Aorta (tissue), 5 donors: Measurements from ENCODE around the gene VSTM2L. TPM values are rescaled to one million over a fixed set of nuclear protein-coding genes. Genes with fewer than 3 reads are reported as not detected.

Experiments used
- ATAC-seq: fragments of 200-7000 bp; cut with Tn5 transposase; one replicate; pipeline ENCODE4 v1.9.1; 2022; ENCODE audit warnings: moderate library complexity; ENCODE audit not compliant: low FRiP score
- DNase-seq, 2 donors: peaks; one replicate each; pipeline ENCODE4 v3.0.0-alpha.2; 2020
- H3K27ac ChIP-seq, 2 donors: one replicate each; pipeline ENCODE4 v1.5.1; 2013; ENCODE audit warnings: low read length in 2 of 2, mild to moderate bottlenecking in 2 of 2, moderate library complexity in 2 of 2, control low read depth in 1 of 2, inconsistent platforms in 1 of 2, low read depth in 1 of 2
- H3K27me3 ChIP-seq, 2 donors: one replicate each; pipeline ENCODE4 v1.6.1; 2013; ENCODE audit warnings: control low read depth in 1 of 2, low read length in 1 of 2, mild to moderate bottlenecking in 1 of 2, moderate library complexity in 1 of 2; ENCODE audit not compliant: insufficient read depth in 2 of 2, control insufficient read depth in 1 of 2
- H3K36me3 ChIP-seq, 2 donors: one replicate each; pipeline ENCODE4 v1.6.1; 2013; ENCODE audit warnings: control low read depth in 1 of 2, low read length in 1 of 2, mild to moderate bottlenecking in 1 of 2; ENCODE audit not compliant: insufficient read depth in 2 of 2, control insufficient read depth in 1 of 2
- H3K4me1 ChIP-seq, 2 donors: one replicate each; pipeline ENCODE4 v1.6.1; 2013; ENCODE audit warnings: low read length in 2 of 2, control low read depth in 1 of 2, mild to moderate bottlenecking in 1 of 2, moderate library complexity in 1 of 2; ENCODE audit not compliant: insufficient read depth in 2 of 2, control insufficient read depth in 1 of 2
- H3K4me3 ChIP-seq, 2 donors: one replicate each; pipeline ENCODE4 v1.5.1; 2013; ENCODE audit warnings: low read length in 2 of 2, control low read depth in 1 of 2, mild to moderate bottlenecking in 1 of 2
- H3K9me3 ChIP-seq: one replicate; pipeline ENCODE4 v1.6.1; 2013; ENCODE audit warnings: mild to moderate bottlenecking, low read length; ENCODE audit not compliant: control insufficient read depth
- WGBS, 2 donors: extraction: QIAGEN DNeasy Blood & Tissue Kit; methylation state at CpG; one replicate each; pipeline ENCODE4 v1.1.7; 2013; 5-methylcytosine and 5-hydroxymethylcytosine counted together
- intact Hi-C, 2 donors: fragments of 100-400 bp; cut with DNase I; formaldehyde crosslinking; loops; one replicate each; pipeline versions ENCODE4 v1.14.2 to v1.15.0; 2022
- polyA plus RNA-seq, 2 donors: library from polyadenylated mRNA; stranded (reverse); fragments of 200-250 nt; gene quantifications; one replicate each; pipeline ENCODE4 v1.2.3, GENCODE V29; 2013
- total RNA-seq, 2 donors: library from RNA; stranded (reverse); fragmentation: NEBNext Ultra II Directional; extraction: Animal tissue kit (Norgen Biotek cat#: 25700); gene quantifications; one replicate each; pipeline ENCODE4 v1.2.1, GENCODE V29; 2021
- donor health status: healthy with polysubstance abuse.
- donor health status: Bipolar disorder and iron deficiency.
- donor health status: DM: no; HTN: no; CAD: no.
- donor health status: DM: no; HTN: no; CAD: no.
- donor health status: DM: yes; HTN: yes; CAD: no.

VSTM2L gene
- total and polyA plus RNA-seq, 4 donors, result 0.78 to 3.1 TPM; not detected in 2

DNA sequence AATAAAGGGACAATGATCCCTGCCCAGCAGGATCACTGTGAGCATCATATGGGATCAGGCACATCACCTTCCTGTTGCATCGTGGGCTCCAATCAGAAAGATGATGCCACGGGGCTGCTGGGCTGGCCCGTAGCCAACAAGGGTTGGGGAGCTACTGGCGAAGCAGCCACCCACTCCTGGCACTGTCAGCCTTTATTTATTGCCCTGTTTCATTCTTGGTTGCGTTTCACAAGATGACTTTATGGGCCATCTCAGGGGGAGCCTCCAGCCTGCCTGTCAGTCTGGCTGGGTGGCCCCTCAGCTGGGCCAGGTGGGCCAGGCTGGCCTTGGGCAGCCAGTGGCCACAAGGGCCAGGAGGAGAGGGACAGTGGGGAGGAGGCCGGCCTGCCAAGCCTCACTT lies 17.3 kb downstream of the VSTM2L start:
- ATAC-seq, result no peak

DNA sequence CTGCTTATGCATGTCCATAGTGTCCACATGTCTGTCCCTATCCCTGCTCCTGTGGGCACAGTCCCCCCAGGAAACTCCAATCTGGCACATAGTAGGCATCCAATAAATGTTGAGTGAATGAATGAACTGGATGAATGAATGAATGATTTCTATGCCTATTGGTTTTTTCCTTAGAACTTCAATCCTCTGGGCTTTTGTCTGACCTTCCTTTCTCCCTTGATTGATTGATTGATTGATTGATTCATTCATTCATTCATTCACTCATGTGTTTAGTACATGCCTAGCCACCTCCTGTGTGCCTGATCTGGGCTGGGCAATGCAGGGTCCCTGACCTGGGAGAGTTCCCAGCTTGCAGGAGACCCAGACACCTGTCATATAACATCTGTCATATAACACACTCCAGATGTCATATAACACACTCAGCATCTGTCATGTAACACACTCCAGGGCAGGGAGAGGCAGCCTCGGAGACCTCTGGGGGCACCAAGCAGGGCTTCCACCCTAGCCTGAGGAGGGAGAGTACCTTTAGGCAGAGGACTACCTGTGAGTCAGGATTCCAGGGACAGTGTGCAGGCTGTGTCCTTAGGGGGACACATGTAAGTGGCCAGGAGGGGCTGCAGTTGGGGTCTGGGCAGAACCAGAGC lies 17.9 kb downstream of the VSTM2L start:
- Histone ChIP-seq H3K4me3 (no peak overlapping the region), H3K27me3 (peaks cover 0 to 2% of the 10 kb centered on the region in 2 donors), H3K27ac (no peak overlapping the region), H3K4me1 (no peaks in the 10 kb centered on the region), H3K36me3 (no peaks in the 10 kb centered on the region), H3K9me3 (no peaks in the 10 kb centered on the region)
- intact Hi-C loops, result no loop called here
- no peak for DNase-seq
- 76 to 79% methylated on average over 1 of the region's 1 CpG for WGBS, 2 donors
- ATAC-seq, result no peak

More for the DNA sequence above, 17.3 kb downstream of the VSTM2L start:
- Histone ChIP-seq H3K4me1 (no peaks in the 10 kb centered on the region), H3K36me3 (no peaks in the 10 kb centered on the region), H3K4me3 (no peak overlapping the region), H3K27ac (no peak overlapping the region), H3K9me3 (no peaks in the 10 kb centered on the region), H3K27me3 (peaks cover 0 to 2% of the 10 kb centered on the region in 2 donors)
- intact Hi-C loops, result no loop called here
- WGBS, 2 donors, result 47 to 48% methylated on average over 6 of the region's 6 CpGs
- DNase-seq, result no peak

DNA sequence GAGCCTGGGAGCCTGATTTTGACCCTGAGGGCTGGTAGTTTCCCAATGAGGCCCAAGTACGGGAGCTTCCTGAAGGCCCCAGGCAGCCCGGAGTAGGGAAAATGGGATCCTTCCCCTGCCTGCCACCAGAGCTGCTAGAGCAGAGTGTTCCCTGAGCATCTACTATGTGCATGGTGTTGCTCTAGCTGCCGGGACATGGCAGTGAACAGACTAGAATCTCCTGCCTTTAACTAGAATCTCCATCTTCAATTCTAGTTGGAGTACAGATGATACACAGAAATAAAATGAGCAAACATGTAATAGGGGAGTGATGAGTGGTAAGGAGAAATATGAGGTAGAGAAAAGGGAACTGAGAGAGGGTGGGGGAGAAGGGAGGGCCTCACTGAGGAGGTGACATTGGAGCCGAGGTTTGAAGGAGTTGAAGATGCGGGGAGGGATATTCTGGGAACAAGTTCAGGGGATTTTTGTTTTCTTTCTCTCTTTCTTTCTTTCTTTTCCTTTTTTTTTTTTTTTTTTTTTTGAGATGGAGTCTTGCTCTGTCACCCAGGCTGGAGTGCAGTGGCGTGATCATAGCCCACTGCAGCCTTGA lies 18.5 kb downstream of the VSTM2L start:
- no peak overlapping the region for H3K27ac ChIP-seq
- intact Hi-C loops, result no loop called here
- H3K27me3 ChIP-seq, result peaks cover 0 to 2% of the 10 kb centered on the region in 2 donors
- ATAC-seq (no peak), DNase-seq (no peak)
- no peaks in the 10 kb centered on the region for H3K4me1 ChIP-seq
- H3K4me3 ChIP-seq, result no peak overlapping the region
- no peaks in the 10 kb centered on the region for H3K36me3 ChIP-seq
- H3K9me3 ChIP-seq, result no peaks in the 10 kb centered on the region
- WGBS, 2 donors, result 89 to 93% methylated on average over 6 of the region's 6 CpGs

DNA sequence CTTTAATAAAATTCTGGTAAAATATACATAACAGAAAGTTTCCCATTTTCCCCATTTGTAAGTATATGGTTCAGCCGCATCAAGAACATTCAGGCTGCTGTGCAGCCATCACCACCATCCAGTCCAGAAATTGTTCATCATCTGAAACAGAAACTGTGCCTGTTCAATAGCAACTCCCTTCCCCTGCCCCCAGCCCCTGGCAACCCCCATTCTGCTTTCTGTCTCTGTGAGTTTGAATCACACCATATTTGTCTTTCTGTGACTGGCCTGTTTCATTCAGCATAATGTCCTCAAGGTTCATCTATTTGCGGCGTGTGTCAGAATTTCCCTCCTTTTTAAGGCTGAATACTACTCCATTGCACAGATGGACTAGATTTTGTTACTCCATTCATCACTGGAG lies 19.1 kb downstream of the VSTM2L start:
- no peaks in the 10 kb centered on the region for H3K4me1 ChIP-seq
- ATAC-seq (no peak), DNase-seq (no peak)
- H3K27ac ChIP-seq, result no peak overlapping the region
- WGBS, 2 donors, result 93 to 96% methylated on average over 3 of the region's 3 CpGs
- H3K9me3 ChIP-seq, result no peaks in the 10 kb centered on the region
- no peaks in the 10 kb centered on the region for H3K36me3 ChIP-seq
- intact Hi-C loops, result no loop called here
- peaks cover 0 to 2% of the 10 kb centered on the region in 2 donors for H3K27me3 ChIP-seq
- H3K4me3 ChIP-seq, result no peak overlapping the region

DNA sequence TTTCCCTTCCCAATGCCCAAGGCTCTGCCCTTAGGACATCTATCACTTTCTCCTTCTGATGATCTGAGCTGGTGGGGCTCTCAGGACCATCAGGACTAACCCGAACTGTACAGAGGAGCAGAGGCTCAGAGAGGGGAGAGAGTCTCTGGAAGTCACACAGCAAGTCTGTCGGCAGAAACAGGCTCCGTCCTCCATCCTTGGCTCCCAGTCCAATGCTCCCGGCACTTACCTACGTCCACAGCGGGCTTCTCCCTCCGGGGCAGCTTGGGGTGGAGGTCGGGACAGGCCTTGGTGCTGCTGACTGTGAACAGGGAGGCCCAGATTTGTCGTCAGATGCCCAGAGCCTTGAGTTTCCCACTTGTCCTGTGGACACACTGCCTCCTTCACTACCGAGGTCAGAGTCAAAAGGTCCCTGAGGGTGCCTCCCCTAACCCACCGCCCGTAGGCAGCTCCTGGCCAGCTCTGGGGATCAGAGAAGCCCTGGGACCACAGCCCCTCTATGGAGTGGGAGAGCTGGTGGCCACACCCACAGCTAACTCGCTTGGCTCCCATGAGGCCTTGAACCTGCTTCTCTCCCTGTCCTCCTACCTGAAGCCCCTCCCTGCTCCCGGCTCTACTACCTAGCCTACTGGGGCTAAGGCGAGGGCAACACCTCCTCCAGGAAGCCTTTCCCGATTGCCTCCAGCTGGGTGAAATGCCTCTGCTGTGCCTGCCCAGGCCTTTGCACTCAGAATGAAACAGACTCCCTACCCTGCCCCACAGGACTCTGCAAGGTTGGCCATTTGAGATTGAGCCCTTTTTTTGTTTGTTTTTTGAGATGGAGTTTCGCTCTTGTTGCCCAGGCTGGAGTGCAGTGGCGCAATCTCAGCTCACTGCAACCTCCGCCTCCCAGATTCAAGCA lies 22.6 kb downstream of the VSTM2L start:
- no peaks in the 10 kb centered on the region for H3K36me3 ChIP-seq
- peaks cover 0 to 2% of the 10 kb centered on the region in 2 donors for H3K27me3 ChIP-seq
- intact Hi-C loops, result no loop called here
- no peak overlapping the region for H3K4me3 ChIP-seq
- 82 to 84% methylated on average over 19 of the region's 19 CpGs for WGBS, 2 donors
- no peak overlapping the region for H3K27ac ChIP-seq
- no peaks in the 10 kb centered on the region for H3K9me3 ChIP-seq
- ATAC-seq (no peak), DNase-seq (no peak)
- no peaks in the 10 kb centered on the region for H3K4me1 ChIP-seq

DNA sequence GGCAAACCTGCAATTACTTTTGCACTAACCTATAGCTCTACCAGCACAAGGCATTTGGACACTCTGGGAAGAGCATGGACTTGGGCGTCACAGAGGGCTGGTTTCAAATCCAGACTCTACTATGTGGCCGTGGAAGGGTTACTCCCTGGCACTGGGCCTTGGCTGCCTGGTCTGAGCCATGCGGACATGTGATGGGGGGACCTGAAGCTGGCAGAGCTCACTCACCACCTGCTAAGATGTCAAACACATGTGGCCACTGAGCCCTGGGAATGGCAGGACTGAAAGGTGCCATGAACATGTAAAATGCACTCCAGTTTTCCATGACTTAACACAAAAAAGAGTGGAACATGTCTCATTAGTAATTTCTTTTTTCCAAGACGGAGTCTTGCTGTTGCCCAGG lies 23.7 kb downstream of the VSTM2L start:
- Histone ChIP-seq H3K4me1 (no peaks in the 10 kb centered on the region), H3K27ac (no peak overlapping the region), H3K36me3 (no peaks in the 10 kb centered on the region), H3K9me3 (no peaks in the 10 kb centered on the region), H3K27me3 (peaks cover 0 to 2% of the 10 kb centered on the region in 2 donors), H3K4me3 (no peak overlapping the region)
- ATAC-seq (no peak), DNase-seq (no peak)
- intact Hi-C loops, result no loop called here
- 54 to 61% methylated on average over 4 of the region's 4 CpGs for WGBS, 2 donors

DNA sequence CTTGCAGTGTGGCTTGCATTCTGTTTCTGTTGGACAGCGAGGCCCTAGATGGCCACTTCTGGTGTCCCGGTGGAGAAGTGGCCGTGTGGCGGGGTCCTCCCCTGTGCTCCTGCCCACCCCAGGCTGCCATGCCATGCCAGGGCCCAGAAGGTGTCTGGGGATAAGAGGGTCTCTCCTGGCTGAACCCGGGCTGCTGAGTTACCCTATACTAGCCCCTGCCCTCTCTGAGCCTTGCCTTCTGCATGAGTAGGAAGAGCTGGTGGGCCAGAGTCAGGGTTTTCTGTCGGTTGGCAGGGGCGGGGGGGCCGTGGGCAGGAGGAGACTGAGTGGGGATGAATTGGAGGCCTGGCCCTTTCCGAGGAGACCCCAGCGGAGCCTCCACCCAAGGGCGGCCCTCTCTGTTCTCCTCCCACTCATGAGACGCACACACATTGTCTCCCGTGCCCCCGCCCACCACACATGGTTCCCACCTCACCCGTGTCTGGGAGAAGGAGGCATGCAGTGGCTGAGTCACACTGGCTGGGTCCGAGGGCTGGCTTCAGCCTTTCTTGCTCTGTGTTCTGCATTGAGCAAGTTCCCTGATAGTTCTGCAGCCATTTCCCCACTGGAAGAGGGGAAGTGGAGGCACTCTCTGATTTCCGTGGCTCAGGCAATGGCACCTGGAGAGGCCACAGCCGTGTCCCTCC lies 24.6 kb downstream of the VSTM2L start:
- 80 to 83% methylated on average over 18 of the region's 18 CpGs for WGBS, 2 donors
- no peak overlapping the region for H3K4me3 ChIP-seq
- no peak for DNase-seq
- H3K36me3 ChIP-seq, result no peaks in the 10 kb centered on the region
- no peaks in the 10 kb centered on the region for H3K27me3 ChIP-seq
- H3K9me3 ChIP-seq, result no peaks in the 10 kb centered on the region
- no peak for ATAC-seq
- no peaks in the 10 kb centered on the region for H3K4me1 ChIP-seq
- H3K27ac ChIP-seq, result no peak overlapping the region
- intact Hi-C loops, result no loop called here

DNA sequence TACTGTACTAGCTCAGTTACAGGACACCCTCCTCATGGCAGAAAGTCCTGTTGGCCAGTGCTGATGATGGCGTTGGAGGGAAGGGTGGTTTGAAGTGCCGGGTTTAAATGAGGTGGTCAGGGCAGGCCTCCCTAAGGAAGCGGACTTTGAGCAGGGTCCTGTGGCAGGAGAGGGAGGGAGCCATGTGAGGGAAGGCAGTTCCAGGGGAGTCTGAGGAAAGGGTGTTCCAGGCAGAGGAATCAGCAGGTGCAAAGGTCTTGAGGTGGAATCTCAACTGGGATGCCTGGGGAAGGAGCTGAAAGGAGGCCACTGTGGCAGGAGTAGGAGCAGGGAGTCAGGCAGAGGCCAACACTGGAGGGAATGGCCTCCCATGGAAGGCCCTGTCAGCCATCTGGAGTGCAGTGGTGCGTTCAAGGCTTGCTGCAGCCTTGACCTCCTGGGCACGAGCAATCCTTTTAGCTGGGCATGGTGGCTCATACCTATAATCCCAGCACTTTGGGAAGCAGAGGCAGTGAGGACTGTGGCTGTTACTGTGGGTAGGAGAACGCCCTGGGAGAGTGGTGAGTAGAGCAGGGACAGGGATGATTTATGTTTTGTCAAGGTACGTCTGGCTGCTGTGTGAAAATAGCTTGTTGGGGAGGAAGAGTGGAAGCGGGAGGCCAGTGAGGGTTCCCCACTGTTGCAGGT lies 26.2 kb downstream of the VSTM2L start:
- H3K4me3 ChIP-seq, result no peak overlapping the region
- 67 to 75% methylated on average over 8 of the region's 8 CpGs for WGBS, 2 donors
- H3K4me1 ChIP-seq, result no peaks in the 10 kb centered on the region
- H3K27ac ChIP-seq, result no peak overlapping the region
- no peak for ATAC-seq
- H3K36me3 ChIP-seq, result no peaks in the 10 kb centered on the region
- no peaks in the 10 kb centered on the region for H3K27me3 ChIP-seq
- intact Hi-C loops, result no loop called here
- DNase-seq, result no peak
- no peaks in the 10 kb centered on the region for H3K9me3 ChIP-seq
